Loucy (cell line): Measurements from ENCODE around the gene TCEA3.

Experiments
- EZH2phosphoT487 ChIP-seq: fragments of 200-600 bp; IDR thresholded peaks from 2 replicates; pipeline ENCODE4 v1.6.1; 2018; ENCODE audit warnings: antibody characterized with exemption, mild to moderate bottlenecking, moderate library complexity, borderline replicate concordance
- TF ChIP-seq, protein P1 (sequence below): fragments of 200-600 bp; sonication (generic); conservative IDR thresholded peaks from 2 replicates; pipeline ENCODE4 v1.5.1; 2014; ENCODE audit warnings: mild to moderate bottlenecking, antibody characterized with exemption, low read length

DNA sequence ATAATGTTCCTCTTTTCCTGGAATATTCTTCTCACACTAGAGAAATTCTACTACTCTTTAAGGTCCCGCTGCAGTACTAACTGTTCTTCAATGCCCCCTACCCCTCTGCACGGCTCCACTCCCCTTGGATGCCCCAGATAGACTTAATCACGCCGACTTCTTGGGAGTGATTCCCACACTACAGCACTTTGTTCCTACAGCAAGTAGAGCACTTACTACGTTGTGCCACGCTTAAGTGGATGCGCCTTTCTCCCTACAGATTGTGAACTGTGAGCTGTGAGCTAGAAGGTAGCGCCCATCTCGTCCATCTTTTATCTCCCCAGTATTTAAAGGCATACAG is 57.1 kb downstream of the TCEA3 start:
- TF ChIP-seq, protein P1, sequence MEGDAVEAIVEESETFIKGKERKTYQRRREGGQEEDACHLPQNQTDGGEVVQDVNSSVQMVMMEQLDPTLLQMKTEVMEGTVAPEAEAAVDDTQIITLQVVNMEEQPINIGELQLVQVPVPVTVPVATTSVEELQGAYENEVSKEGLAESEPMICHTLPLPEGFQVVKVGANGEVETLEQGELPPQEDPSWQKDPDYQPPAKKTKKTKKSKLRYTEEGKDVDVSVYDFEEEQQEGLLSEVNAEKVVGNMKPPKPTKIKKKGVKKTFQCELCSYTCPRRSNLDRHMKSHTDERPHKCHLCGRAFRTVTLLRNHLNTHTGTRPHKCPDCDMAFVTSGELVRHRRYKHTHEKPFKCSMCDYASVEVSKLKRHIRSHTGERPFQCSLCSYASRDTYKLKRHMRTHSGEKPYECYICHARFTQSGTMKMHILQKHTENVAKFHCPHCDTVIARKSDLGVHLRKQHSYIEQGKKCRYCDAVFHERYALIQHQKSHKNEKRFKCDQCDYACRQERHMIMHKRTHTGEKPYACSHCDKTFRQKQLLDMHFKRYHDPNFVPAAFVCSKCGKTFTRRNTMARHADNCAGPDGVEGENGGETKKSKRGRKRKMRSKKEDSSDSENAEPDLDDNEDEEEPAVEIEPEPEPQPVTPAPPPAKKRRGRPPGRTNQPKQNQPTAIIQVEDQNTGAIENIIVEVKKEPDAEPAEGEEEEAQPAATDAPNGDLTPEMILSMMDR, result no peak
- no peak for TF ChIP-seq EZH2phosphoT487
